ENCODE results near the gene UNC13C. TPM values are rescaled to one million over a fixed set of nuclear protein-coding genes. Genes with fewer than 3 reads are reported as not detected.

UNC13C gene
- polyA plus RNA-seq, 1 donor = 1.1 TPM

GRCh38 chr15:53979051-53979788 lies 979 bp downstream of the UNC13C start:
- no peak overlapping the region for H3K27ac ChIP-seq (ENCODE audit: low read length)
- H3K4me3 ChIP-seq (ENCODE audit: low read length) = peak overlapping the region; percentile 38
- no peak for DNase-seq
- no peaks in the 10 kb centered on the region for H3K4me1 ChIP-seq (ENCODE audit: control insufficient read depth, insufficient read depth, low read length)
- 68% methylated on average over 3 of the region's 4 CpGs for WGBS (ENCODE audit: insufficient coverage, low lambda C conversion rate)
- no peaks in the 10 kb centered on the region for H3K9me3 ChIP-seq (ENCODE audit: control insufficient read depth, low read depth, low read length)
- H3K36me3 ChIP-seq (ENCODE audit: control insufficient read depth, insufficient read depth, low read length) = no peaks in the 10 kb centered on the region
- peaks cover 11% of the 10 kb centered on the region for H3K27me3 ChIP-seq (ENCODE audit: control insufficient read depth, insufficient read depth, low read length)

GRCh38 chr15:53980021-53980420 lies 1.8 kb downstream of the UNC13C start:
- Histone ChIP-seq H3K27ac (ENCODE audit: low read length) (no peak overlapping the region), H3K36me3 (ENCODE audit: control insufficient read depth, insufficient read depth, low read length) (no peaks in the 10 kb centered on the region), H3K4me1 (ENCODE audit: control insufficient read depth, insufficient read depth, low read length) (no peaks in the 10 kb centered on the region), H3K27me3 (ENCODE audit: control insufficient read depth, insufficient read depth, low read length) (peaks cover 11% of the 10 kb centered on the region), H3K9me3 (ENCODE audit: control insufficient read depth, low read depth, low read length) (no peaks in the 10 kb centered on the region), H3K4me3 (ENCODE audit: low read length) (no peak overlapping the region)
- no CpG with 5 or more reads among the region's 2 CpGs for WGBS (ENCODE audit: insufficient coverage, low lambda C conversion rate)
- no peak for DNase-seq

DNA sequence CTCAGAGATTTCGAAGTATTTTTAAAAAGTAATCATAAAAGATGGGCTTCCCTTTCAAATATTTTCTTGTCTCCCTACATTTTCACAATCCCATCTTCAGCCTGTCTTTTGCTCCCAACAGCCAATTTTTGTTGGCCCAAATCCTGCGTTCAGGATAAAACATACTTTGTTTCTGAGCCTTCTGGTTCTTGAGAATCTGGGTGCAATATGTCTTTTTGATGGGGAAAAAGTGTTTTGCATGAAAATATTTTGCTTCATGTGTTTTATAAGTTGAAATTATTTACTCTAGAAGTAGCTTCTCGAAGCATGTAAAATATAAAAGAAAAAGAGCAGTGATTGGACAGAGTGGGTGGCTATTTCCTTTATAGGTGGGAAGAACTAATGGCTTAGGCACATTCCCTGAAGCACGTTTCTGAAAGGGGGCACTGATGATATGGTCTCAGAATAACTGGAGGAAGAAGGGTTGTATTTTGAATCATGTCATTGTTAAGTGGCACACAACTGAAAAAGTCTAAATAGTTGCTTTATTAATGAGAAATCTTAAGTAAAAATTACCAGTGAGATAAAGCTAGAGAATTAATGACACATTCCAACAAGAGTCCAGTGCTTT lies 3.9 kb downstream of the UNC13C start:
- Histone ChIP-seq H3K9me3 (ENCODE audit: control insufficient read depth, low read depth, low read length) (no peaks in the 10 kb centered on the region), H3K4me3 (ENCODE audit: low read length) (no peak overlapping the region), H3K27ac (ENCODE audit: low read length) (no peak overlapping the region), H3K4me1 (ENCODE audit: control insufficient read depth, insufficient read depth, low read length) (no peaks in the 10 kb centered on the region), H3K27me3 (ENCODE audit: control insufficient read depth, insufficient read depth, low read length) (peaks cover 11% of the 10 kb centered on the region), H3K36me3 (ENCODE audit: control insufficient read depth, insufficient read depth, low read length) (no peaks in the 10 kb centered on the region)
- DNase-seq = no peak
- 90% methylated on average over 3 of the region's 4 CpGs for WGBS (ENCODE audit: insufficient coverage, low lambda C conversion rate)

DNA sequence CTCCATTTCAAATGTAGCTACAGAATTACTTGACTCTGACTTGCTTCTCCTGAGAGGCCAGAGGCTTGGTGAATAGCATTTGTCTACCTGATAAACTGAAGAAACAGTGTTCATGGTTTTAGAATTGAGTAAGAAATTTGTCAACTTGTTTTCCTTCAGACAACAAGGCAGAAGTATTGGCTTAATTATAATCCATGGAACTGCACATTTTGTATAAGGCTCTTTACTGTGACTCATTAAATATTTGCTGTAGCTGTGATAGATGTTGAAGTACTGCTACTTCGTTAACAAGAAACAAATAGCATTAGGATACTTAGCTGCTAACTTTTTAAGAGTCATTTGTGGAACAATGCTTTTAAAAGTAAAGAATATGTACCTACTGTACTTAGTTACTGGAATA lies 4.6 kb downstream of the UNC13C start:
- no peak overlapping the region for H3K27ac ChIP-seq (ENCODE audit: low read length)
- no peaks in the 10 kb centered on the region for H3K4me1 ChIP-seq (ENCODE audit: control insufficient read depth, insufficient read depth, low read length)
- no peaks in the 10 kb centered on the region for H3K36me3 ChIP-seq (ENCODE audit: control insufficient read depth, insufficient read depth, low read length)
- H3K27me3 ChIP-seq (ENCODE audit: control insufficient read depth, insufficient read depth, low read length) = peaks cover 10% of the 10 kb centered on the region
- no CpG with 5 or more reads among the region's 1 CpG for WGBS (ENCODE audit: insufficient coverage, low lambda C conversion rate)
- no peak for DNase-seq
- no peak overlapping the region for H3K4me3 ChIP-seq (ENCODE audit: low read length)
- no peaks in the 10 kb centered on the region for H3K9me3 ChIP-seq (ENCODE audit: control insufficient read depth, low read depth, low read length)

- H3K4me3 ChIP-seq (ENCODE audit: low read length) = no peak overlapping the region
- no peaks in the 10 kb centered on the region for H3K4me1 ChIP-seq (ENCODE audit: control insufficient read depth, insufficient read depth, low read length)
- no peak for DNase-seq
- peaks cover 2% of the 10 kb centered on the region for H3K27me3 ChIP-seq (ENCODE audit: control insufficient read depth, insufficient read depth, low read length)
- WGBS (ENCODE audit: insufficient coverage, low lambda C conversion rate) = 50% methylated on average over 1 of the region's 1 CpG
- no peak overlapping the region for H3K27ac ChIP-seq (ENCODE audit: low read length)
- H3K36me3 ChIP-seq (ENCODE audit: control insufficient read depth, insufficient read depth, low read length) = no peaks in the 10 kb centered on the region
- H3K9me3 ChIP-seq (ENCODE audit: control insufficient read depth, low read depth, low read length) = no peaks in the 10 kb centered on the region
Observed at GRCh38 chr15:53984221-53984620, 6.0 kb downstream of the UNC13C start.

DNA sequence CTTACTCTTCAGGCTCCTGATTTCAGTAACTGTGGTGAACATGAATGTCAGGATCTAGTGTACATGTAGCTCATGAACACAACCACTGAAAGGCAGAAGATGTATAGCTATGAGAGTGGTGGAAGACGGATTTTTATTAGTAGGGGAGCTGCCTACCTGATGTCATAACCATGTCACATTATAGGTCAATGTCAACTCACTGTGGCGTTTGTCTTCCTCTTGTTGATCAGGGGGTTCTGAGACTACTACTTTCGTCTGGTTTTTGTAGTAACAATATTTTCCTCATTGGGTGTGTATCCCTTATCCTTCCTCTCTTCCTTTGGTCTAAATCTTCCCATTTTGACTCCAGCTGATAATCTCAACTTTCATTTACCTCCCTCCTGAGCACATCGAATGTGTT lies 7.3 kb downstream of the UNC13C start:
- Histone ChIP-seq H3K4me1 (ENCODE audit: control insufficient read depth, insufficient read depth, low read length) (no peaks in the 10 kb centered on the region), H3K27me3 (ENCODE audit: control insufficient read depth, insufficient read depth, low read length) (no peaks in the 10 kb centered on the region), H3K4me3 (ENCODE audit: low read length) (no peak overlapping the region), H3K36me3 (ENCODE audit: control insufficient read depth, insufficient read depth, low read length) (no peaks in the 10 kb centered on the region), H3K9me3 (ENCODE audit: control insufficient read depth, low read depth, low read length) (no peaks in the 10 kb centered on the region), H3K27ac (ENCODE audit: low read length) (no peak overlapping the region)
- no peak for DNase-seq
- 40% methylated on average over 1 of the region's 4 CpGs for WGBS (ENCODE audit: insufficient coverage, low lambda C conversion rate)

DNA sequence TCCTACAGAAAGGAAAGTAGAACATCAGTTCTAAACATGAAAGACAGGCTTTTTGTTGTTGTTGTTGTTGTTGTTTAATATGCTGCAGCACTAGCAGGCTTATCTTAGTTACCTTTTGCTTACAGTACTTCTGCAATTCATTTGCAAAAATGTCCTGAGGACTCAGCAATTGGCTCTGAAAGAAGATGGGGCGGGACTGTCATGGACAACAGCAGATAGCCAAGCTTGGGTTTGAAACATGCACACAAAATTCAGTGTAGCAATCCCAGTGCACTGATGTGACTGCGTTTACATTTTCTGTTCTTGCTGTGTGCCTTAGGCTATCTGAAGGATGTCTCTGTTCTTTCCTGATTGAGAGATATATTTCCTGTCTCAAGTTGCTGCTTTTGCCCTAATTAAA lies 9.2 kb downstream of the UNC13C start:
- DNase-seq = no peak
- no peaks in the 10 kb centered on the region for H3K36me3 ChIP-seq (ENCODE audit: control insufficient read depth, insufficient read depth, low read length)
- no peaks in the 10 kb centered on the region for H3K27me3 ChIP-seq (ENCODE audit: control insufficient read depth, insufficient read depth, low read length)
- no CpG with 5 or more reads among the region's 2 CpGs for WGBS (ENCODE audit: insufficient coverage, low lambda C conversion rate)
- H3K4me3 ChIP-seq (ENCODE audit: low read length) = no peak overlapping the region
- H3K27ac ChIP-seq (ENCODE audit: low read length) = no peak overlapping the region
- H3K9me3 ChIP-seq (ENCODE audit: control insufficient read depth, low read depth, low read length) = no peaks in the 10 kb centered on the region
- H3K4me1 ChIP-seq (ENCODE audit: control insufficient read depth, insufficient read depth, low read length) = no peaks in the 10 kb centered on the region

DNA sequence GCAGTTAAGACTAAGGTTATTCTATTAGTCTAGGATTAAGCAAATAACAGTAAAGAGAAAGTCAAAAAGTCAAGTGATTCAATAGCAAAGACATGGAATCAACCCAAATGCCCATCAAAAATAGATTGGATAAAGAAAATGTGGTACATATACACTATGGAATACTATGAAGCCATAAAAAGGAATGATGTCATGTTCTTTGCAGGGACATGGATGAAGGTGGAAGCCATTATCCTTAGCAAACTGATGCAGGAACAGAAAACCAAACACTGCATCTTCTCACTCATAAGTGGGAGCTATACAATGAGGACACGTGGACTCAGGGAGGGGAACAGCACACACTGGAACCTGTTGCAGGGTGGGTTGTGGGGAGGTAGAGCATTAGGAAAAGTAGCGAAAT lies 29.0 kb downstream of the UNC13C start:
- Histone ChIP-seq H3K9me3 (ENCODE audit: control insufficient read depth, low read depth, low read length) (no peaks in the 10 kb centered on the region), H3K27me3 (ENCODE audit: control insufficient read depth, insufficient read depth, low read length) (no peaks in the 10 kb centered on the region), H3K36me3 (ENCODE audit: control insufficient read depth, insufficient read depth, low read length) (no peaks in the 10 kb centered on the region), H3K27ac (ENCODE audit: low read length) (no peak overlapping the region), H3K4me3 (ENCODE audit: low read length) (no peak overlapping the region), H3K4me1 (ENCODE audit: control insufficient read depth, insufficient read depth, low read length) (no peaks in the 10 kb centered on the region)
- DNase-seq = no peak
- 100% methylated on average over 1 of the region's 2 CpGs for WGBS (ENCODE audit: insufficient coverage, low lambda C conversion rate)

- Histone ChIP-seq H3K4me1 (ENCODE audit: control insufficient read depth, insufficient read depth, low read length) (no peaks in the 10 kb centered on the region), H3K36me3 (ENCODE audit: control insufficient read depth, insufficient read depth, low read length) (no peaks in the 10 kb centered on the region), H3K27me3 (ENCODE audit: control insufficient read depth, insufficient read depth, low read length) (no peaks in the 10 kb centered on the region), H3K4me3 (ENCODE audit: low read length) (no peak overlapping the region), H3K27ac (ENCODE audit: low read length) (no peak overlapping the region), H3K9me3 (ENCODE audit: control insufficient read depth, low read depth, low read length) (no peaks in the 10 kb centered on the region)
- WGBS (ENCODE audit: insufficient coverage, low lambda C conversion rate) = no CpG with 5 or more reads among the region's 1 CpG
- no peak for DNase-seq
Observed at GRCh38 chr15:54011656-54012055, 33.4 kb downstream of the UNC13C start.

DNA sequence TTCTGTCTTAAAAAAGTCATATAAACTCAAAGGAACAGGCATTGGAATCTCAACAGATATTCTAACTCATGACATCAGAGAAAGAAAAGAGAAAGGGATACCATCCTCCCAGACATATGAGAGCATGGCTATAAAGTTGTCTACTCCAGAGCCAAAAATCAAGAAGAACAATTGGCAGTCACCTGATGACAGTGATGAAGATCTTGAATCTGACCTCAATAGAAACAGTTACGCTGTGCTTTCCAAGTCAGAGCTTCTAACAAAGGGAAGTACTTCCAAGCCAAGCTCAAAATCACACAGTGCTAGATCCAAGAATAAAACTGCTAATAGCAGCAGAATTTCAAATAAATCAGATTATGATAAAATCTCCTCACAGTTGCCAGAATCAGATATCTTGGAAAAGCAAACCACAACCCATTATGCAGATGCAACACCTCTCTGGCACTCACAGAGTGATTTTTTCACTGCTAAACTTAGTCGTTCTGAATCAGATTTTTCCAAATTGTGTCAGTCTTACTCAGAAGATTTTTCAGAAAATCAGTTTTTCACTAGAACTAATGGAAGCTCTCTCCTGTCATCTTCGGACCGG lies 35.9 kb downstream of the UNC13C start:
- H3K27me3 ChIP-seq (ENCODE audit: control insufficient read depth, insufficient read depth, low read length) = no peaks in the 10 kb centered on the region
- no peaks in the 10 kb centered on the region for H3K9me3 ChIP-seq (ENCODE audit: control insufficient read depth, low read depth, low read length)
- no peaks in the 10 kb centered on the region for H3K4me1 ChIP-seq (ENCODE audit: control insufficient read depth, insufficient read depth, low read length)
- no peak overlapping the region for H3K4me3 ChIP-seq (ENCODE audit: low read length)
- no CpG with 5 or more reads among the region's 4 CpGs for WGBS (ENCODE audit: insufficient coverage, low lambda C conversion rate)
- no peak overlapping the region for H3K27ac ChIP-seq (ENCODE audit: low read length)
- no peak for DNase-seq
- H3K36me3 ChIP-seq (ENCODE audit: control insufficient read depth, insufficient read depth, low read length) = no peaks in the 10 kb centered on the region
